ENCODE data around the gene CDKAL1. TPM values are rescaled to one million over a fixed set of nuclear protein-coding genes. Genes with fewer than 3 reads are reported as not detected.

CDKAL1 gene
- total and polyA plus RNA-seq, 2 of the 13 experiments (the other 11 are each of a cell fraction or from before 2014, with no cell fraction given): 9.5 to 27.7 TPM

DNA sequence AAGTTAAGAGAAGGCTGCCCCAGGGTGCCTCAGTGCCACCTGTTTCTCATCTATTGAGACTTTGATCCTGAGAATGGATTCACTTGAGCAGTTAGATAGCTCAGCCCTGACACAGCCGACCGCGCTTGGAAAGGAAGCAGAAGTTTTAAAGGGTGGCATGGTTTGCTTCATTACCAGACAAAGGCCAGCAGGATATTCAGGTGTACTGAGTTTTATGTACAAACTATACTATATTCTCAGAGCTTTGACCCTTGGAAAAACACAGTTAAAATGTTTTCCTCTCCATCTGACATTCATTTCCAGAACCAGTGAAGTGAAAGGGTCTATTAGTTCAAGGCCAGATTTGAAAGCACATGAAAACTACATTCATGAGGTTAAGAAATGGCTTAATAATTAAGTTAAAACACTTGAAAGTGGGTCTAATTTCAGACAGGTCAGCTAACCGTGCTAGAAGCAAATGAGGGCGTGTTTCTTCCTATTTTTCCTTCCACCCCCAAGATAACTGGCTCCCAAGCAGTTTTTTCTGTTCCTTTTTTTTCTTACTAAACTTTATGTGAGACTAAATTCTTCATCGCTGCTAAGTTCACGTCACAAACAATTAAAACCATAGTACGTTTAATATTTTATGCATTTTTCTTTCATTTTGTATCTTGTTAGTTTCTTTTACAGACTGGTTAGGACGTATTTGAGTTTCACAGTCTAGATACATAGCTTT is 674.0 kb downstream of the CDKAL1 start:
- H3K36me3 ChIP-seq (replicated peaks in 1 of 2; ENCODE audit: control insufficient read depth in 1 of 2, insufficient read depth in 2 of 2, low read length in 2 of 2): peaks cover 0 to 1% of the 10 kb centered on the region in 2 experiments; a peak in 1 of 5 replicates
- H3K79me2 ChIP-seq (ENCODE audit: insufficient read depth, low read length): no peaks in the 10 kb centered on the region
- H3K9me3 ChIP-seq (ENCODE audit: low read length): no peaks in the 10 kb centered on the region
- no TSS peak for BruUV-seq (replicated peaks)
- H3K9ac ChIP-seq (ENCODE audit: insufficient read depth, low read depth, low read length): peak overlapping the region; percentile 27; the same call in 1 of the 2 replicates
- in situ Hi-C loops (cut with HindIII; ENCODE audit: extremely low pct_ligation_motif_present, low pct_unique_long_range_greater_than_20kb): no loop called here
- 68% methylated on average over 9 of the region's 9 CpGs for WGBS (ENCODE audit: low lambda C conversion rate)
- ChIA-PET CTCF (ENCODE audit: low intra/inter-chr PET ratio, low total read pairs) (no interaction called here), POLR2A (no interaction called here)
- no peak overlapping the region; a peak in 1 of 6 replicates for H3K4me3 ChIP-seq (replicated peaks in 1 of 3; ENCODE audit: insufficient read depth in 1 of 3, low read depth in 2 of 3, low read length in 3 of 3)
- H3K27me3 ChIP-seq (ENCODE audit: control insufficient read depth in 1 of 2, insufficient read depth in 2 of 2, low read length in 2 of 2): no peaks in the 10 kb centered on the region
- H2AFZ ChIP-seq (ENCODE audit: low read length): no peak overlapping the region
- FAIRE-seq (peak; percentile 18), ATAC-seq (peak; percentile 93), DNase-seq (ENCODE audit: low spot score) (peak; percentile 83)
- intact Hi-C loops (cut with micrococcal nuclease; ENCODE audit: unreplicated experiment): loop anchor here (1.0 kb wide), 1 partner anchor 326 kb away; no protein-coding TSS in a partner anchor
- H3K4me2 ChIP-seq (ENCODE audit: low read depth, low read length): peak overlapping the region; percentile 48
- H4K20me1 ChIP-seq (ENCODE audit: insufficient read depth, low read length): no peaks in the 10 kb centered on the region
- H3K4me1 ChIP-seq (ENCODE audit: insufficient read depth, low read length): peaks cover 28% of the 10 kb centered on the region
- peak overlapping the region; percentile 80 for H3K27ac ChIP-seq (ENCODE audit: extremely low read length, insufficient read depth, low read length)
- peak; percentile 70 for TF ChIP-seq POGZ (CRISPR knock-in tag; IDR thresholded peaks at IDR 0.05)
- TF ChIP-seq ZNF703 (CRISPR knock-in tag; IDR thresholded peaks at IDR 0.05; ENCODE audit: borderline replicate concordance): no peak
- TF ChIP-seq AGO2 (optimal IDR thresholded peaks at IDR 0.05; ENCODE audit: low read depth, low read length): no peak
- no peak for TF ChIP-seq IKZF1 (IDR thresholded peaks at IDR 0.05)
- no peak for TF ChIP-seq REST (IDR thresholded peaks at IDR 0.05; ENCODE audit: borderline replicate concordance in 1 of 2, low read depth in 1 of 2, low read length in 2 of 2)
- no peak for TF ChIP-seq KDM1A (CRISPR knock-in tag; IDR thresholded peaks at IDR 0.05)
- TF ChIP-seq ZBTB7A (CRISPR knock-in tag; IDR thresholded peaks at IDR 0.05): no peak
- no peak for TF ChIP-seq ZFP41 (CRISPR knock-in tag; IDR thresholded peaks at IDR 0.05; ENCODE audit: borderline replicate concordance)
- peak; percentile 23; the same call in 1 of the 2 replicates for TF ChIP-seq ZNF335 (CRISPR knock-in tag; IDR thresholded peaks at IDR 0.05)
- TF ChIP-seq FOXP1 (IDR thresholded peaks at IDR 0.05): no peak
- 0 out of 2 replicates have a peak, but pooled peaks have one; percentile 26 for TF ChIP-seq FOXP1 (CRISPR knock-in tag; IDR thresholded peaks at IDR 0.05)
- TF ChIP-seq ZNF180 (CRISPR knock-in tag; IDR thresholded peaks at IDR 0.05; ENCODE audit: borderline replicate concordance, low read depth): no peak
- no peak for TF ChIP-seq BHLHE40 (IDR thresholded peaks at IDR 0.05; ENCODE audit: low read length)
- TF ChIP-seq MTA3 (CRISPR knock-in tag; IDR thresholded peaks at IDR 0.05): no peak
- TF ChIP-seq ZKSCAN5 (CRISPR knock-in tag; IDR thresholded peaks at IDR 0.05): no peak
- no peak for TF ChIP-seq ZNF225 (CRISPR knock-in tag; IDR thresholded peaks at IDR 0.05)
- no peak; the same call in 1 of the 2 replicates for TF ChIP-seq NR2F2 (IDR thresholded peaks at IDR 0.05; ENCODE audit: borderline replicate concordance, low read depth)
- no peak for TF ChIP-seq ZSCAN5A (CRISPR knock-in tag; IDR thresholded peaks at IDR 0.05; ENCODE audit: borderline replicate concordance)
- TF ChIP-seq POLR2A (IDR thresholded peaks at IDR 0.05; ENCODE audit: insufficient read depth in 1 of 2, low read depth in 2 of 2, low read length in 2 of 2): no peak
- no peak for TF ChIP-seq GABPB1 (CRISPR knock-in tag; IDR thresholded peaks at IDR 0.05)
- TF ChIP-seq MBD4 (IDR thresholded peaks at IDR 0.05; ENCODE audit: borderline replicate concordance, low read length): no peak
- peak; percentile 97 for TF ChIP-seq ZNF614 (CRISPR knock-in tag; IDR thresholded peaks at IDR 0.05; ENCODE audit: borderline replicate concordance)
- TF ChIP-seq NFYB (CRISPR knock-in tag; IDR thresholded peaks at IDR 0.05): no peak
